LNCAP (cell line): ENCODE results near the gene PEX10.

Experiments used
- TF ChIP-seq, protein P1 (sequence below): fragments of 450-650 bp; IDR thresholded peaks from 2 replicates; pipeline ENCODE4 v1.5.1; 2017; ENCODE audit warnings: mild to moderate bottlenecking

Gene PEX10

DNA sequence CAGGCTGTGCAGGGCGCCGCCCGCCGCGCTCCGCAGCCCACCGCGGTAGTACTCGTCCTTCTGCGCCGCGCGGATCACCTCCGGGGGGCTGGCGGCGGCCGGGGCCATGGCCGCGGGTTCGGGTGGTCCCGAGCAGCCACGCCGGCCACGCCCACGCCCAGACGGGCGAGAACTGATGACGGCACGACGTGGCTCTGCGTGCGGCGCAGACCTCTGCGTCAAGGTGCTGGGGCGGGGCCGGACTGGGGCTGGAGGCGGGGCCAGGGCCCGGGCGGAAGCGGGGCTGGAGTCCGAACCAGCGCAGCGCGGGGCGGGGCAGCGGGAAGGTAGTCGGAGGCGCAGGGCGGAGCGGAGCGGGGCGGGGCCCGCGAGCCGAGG lies at the start of gene PEX10:
Gene PEX10 (minus strand): TSS at position 170 of the 378 bp plus-strand sequence. CDS start 62 bp downstream, at position 108.
- TF ChIP-seq, protein P1, sequence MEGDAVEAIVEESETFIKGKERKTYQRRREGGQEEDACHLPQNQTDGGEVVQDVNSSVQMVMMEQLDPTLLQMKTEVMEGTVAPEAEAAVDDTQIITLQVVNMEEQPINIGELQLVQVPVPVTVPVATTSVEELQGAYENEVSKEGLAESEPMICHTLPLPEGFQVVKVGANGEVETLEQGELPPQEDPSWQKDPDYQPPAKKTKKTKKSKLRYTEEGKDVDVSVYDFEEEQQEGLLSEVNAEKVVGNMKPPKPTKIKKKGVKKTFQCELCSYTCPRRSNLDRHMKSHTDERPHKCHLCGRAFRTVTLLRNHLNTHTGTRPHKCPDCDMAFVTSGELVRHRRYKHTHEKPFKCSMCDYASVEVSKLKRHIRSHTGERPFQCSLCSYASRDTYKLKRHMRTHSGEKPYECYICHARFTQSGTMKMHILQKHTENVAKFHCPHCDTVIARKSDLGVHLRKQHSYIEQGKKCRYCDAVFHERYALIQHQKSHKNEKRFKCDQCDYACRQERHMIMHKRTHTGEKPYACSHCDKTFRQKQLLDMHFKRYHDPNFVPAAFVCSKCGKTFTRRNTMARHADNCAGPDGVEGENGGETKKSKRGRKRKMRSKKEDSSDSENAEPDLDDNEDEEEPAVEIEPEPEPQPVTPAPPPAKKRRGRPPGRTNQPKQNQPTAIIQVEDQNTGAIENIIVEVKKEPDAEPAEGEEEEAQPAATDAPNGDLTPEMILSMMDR: no peak

DNA sequence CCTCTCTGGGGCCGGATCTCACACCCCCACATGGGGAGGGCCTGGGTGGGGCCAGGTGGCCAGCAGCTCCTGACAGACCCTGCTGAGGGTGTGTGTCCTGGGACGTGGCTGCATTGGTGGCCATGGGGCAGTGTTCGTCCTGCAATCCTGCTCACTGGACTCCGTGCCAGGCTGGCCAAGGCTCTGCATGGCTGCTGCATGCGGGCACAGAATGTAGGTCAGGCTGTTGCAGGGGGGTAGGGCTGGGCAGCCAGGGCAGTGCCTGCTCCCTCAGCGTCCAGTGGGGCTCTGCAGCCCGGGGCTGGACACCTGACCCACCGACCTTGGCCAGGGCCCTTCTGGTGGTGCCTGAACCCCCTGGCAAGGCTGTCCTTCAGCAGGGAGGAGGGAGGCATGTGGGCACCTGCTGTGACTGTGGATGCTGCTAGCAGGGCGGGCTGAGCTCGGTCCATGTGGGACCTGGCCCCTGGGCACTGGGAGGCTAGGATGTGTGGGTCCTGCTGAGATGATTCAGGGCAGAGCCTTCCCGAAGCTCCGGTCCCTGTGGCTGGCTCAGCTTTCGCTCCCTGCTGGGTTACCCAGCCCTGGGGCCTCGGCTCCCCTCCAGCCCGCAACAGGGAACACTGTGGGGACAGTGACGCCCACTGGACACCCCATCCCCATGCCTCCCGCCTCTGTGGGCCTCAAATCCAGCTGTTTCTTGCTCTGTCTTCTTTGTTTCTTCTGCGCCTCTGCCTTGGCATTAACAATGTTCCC lies 48.8 kb upstream of the PEX10 start:
- TF ChIP-seq, protein P1: no peak

DNA sequence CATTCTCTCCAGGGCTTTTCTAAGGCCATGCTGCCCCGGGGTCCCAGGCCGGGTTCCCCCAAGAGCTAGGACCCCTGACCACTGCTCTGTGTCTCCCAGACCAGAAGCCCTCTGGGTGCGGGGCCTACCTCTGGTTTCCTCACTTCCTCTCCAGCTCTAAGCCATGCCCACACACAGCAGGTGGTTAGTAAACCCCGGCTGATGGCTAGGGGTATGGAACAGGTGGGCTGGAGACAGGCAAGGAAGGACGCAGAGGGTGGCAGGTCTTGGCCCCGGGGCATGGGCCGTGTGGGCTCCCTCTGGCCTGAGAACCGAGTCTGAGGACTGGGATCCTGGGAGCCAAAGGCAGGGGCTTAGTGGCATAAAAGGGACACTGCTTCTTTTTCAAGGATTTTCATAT lies 47.8 kb upstream of the PEX10 start:
- TF ChIP-seq, protein P1: no peak

DNA sequence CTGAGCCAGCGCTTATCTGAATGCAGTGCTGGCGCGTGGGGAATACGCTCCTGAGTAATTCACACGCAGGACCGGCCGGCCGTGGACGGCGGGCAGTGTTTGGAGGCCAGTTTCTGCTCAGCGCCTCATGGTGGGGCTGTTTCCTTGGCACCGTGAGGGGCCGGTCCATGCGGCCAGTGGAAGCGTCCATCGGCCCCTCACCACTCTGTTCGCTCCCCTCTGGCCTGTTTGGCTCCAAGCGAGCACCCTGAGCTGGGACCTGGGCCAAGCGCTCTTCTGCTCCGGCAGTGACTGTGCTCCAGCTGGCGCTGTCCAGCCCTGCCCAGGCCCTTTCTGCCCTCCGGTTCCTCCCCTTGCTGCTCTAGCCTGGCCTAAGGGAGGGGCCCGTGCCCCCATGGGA lies 47.4 kb upstream of the PEX10 start:
- TF ChIP-seq, protein P1: peak; percentile 19; the same call in 1 of the 2 replicates

DNA sequence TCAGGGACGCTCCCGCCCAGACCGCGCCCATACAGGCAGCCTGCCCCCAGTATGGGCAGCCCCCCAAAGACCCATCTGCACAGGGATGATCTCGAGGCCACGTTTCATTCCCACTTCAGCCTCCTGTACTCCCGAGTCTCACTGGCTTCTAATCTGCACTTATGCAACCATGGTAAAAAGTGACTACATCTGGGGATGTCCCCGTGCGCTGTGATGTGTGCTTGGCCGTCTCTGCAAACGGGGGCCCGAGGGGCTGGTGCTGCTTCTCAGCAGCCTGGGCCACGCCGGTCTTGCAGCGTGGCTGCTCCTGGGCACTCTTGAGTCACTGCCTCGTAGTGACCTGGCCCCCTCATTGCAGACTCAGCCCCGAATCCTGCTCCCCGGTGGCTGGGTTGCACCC lies 46.3 kb upstream of the PEX10 start:
- TF ChIP-seq, protein P1: no peak

DNA sequence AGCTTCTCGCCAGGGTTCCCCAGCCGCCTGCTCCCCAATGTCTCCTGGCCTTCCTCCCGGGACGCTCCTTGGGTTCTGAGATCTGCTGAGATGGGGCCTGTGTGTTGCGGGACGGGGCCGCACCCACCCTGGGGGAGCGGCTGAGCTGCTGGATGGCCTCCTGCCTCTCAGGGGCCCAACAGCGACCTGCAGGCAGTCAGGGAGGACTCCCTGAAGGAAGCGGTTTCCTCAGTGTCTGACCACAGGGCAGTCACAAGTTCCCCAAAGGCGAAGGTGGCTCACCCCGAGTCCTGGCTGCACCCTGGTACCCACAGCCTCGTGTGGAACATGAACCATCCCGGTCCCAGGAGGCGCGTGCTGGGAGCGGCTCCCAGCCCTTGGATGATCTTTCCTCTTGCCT lies 45.1 kb upstream of the PEX10 start:
- TF ChIP-seq, protein P1: no peak

DNA sequence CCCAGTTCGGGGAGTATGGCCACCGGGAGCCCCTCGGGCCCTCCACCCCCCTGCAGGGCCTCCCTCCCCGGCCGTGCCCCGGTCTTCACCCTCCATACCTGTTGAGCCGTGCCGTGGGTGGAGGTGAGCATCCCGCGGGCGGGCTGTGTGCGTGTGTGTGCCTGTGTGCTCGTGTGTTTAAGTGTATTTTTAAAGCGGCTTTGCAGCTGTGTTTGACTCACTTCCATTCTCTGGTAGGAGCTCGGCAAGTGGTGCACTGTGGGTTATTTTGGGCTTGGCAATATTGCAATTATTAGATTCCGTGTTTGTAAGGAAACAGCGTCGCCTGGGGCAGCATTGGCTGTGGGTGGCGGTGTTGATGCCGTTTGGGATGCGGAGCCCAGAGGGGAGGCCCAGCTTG lies 43.4 kb upstream of the PEX10 start:
- TF ChIP-seq, protein P1: no peak

DNA sequence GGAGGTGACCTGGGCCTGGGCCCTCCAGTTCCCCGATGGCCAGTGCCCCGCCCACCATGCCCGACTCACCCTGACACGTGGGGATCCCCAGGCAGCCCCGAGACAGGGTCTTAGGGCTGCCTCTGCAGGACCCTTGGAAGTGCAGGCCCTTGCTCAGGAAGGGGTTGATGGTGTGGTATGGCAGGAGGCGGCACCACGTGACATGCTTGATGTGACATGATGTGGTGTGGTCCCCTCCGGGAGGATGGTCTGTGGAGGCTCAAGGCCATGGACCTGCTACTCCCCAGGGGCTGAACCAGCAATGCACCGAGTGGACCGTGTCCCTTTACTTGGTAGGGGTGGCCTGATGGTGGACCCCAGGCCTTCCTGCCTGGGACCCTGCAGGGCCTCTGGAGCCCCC lies 41.9 kb upstream of the PEX10 start:
- TF ChIP-seq, protein P1: no peak
